ENCODE results near the gene CCL7.

Gene CCL7

GRCh38 chr17:34248511-34249024 is 21.5 kb upstream of the CCL7 start:
- Histone ChIP-seq H3K9ac (ENCODE audit: low read length in 2 of 2) (peak overlapping the region in 1 of 2 donors; percentile 35), H3K4me1 (ENCODE audit: control insufficient read depth, insufficient read depth, low read length) (peaks cover 61% of the 10 kb centered on the region), H3K36me3 (ENCODE audit: control insufficient read depth in 2 of 2, insufficient read depth in 2 of 2, low read length in 2 of 2) (no peaks in the 10 kb centered on the region), H3K4me3 (ENCODE audit: low read length in 2 of 2) (peak overlapping the region in 1 of 2 donors; percentile 47), H3K9me3 (ENCODE audit: control insufficient read depth in 2 of 2, low read length in 2 of 2) (no peaks in the 10 kb centered on the region), H3K27me3 (ENCODE audit: control insufficient read depth in 1 of 2, insufficient read depth in 2 of 2, low read length in 2 of 2) (no peaks in the 10 kb centered on the region), H3K27ac (ENCODE audit: low read length) (peak overlapping the region; percentile 60)

GRCh38 chr17:34249061-34249460 is 21.0 kb upstream of the CCL7 start:
- H3K4me1 ChIP-seq (ENCODE audit: control insufficient read depth, insufficient read depth, low read length) = peaks cover 66% of the 10 kb centered on the region
- H3K9me3 ChIP-seq (ENCODE audit: control insufficient read depth in 2 of 2, low read length in 2 of 2) = no peaks in the 10 kb centered on the region
- peak overlapping the region in 1 of 2 donors; percentile 35 for H3K9ac ChIP-seq (ENCODE audit: low read length in 2 of 2)
- H3K27me3 ChIP-seq (ENCODE audit: control insufficient read depth in 1 of 2, insufficient read depth in 2 of 2, low read length in 2 of 2) = no peaks in the 10 kb centered on the region
- H3K36me3 ChIP-seq (ENCODE audit: control insufficient read depth in 2 of 2, insufficient read depth in 2 of 2, low read length in 2 of 2) = no peaks in the 10 kb centered on the region
- H3K4me3 ChIP-seq (ENCODE audit: low read length in 2 of 2) = no peak overlapping the region
- peak overlapping the region; percentile 60 for H3K27ac ChIP-seq (ENCODE audit: low read length)

- Histone ChIP-seq H3K9ac (ENCODE audit: low read length in 2 of 2) (peak overlapping the region in 1 of 2 donors; percentile 35), H3K9me3 (ENCODE audit: control insufficient read depth in 2 of 2, low read length in 2 of 2) (no peaks in the 10 kb centered on the region), H3K4me1 (ENCODE audit: control insufficient read depth, insufficient read depth, low read length) (peaks cover 70% of the 10 kb centered on the region), H3K27ac (ENCODE audit: low read length) (peak overlapping the region; percentile 60), H3K27me3 (ENCODE audit: control insufficient read depth in 1 of 2, insufficient read depth in 2 of 2, low read length in 2 of 2) (no peaks in the 10 kb centered on the region), H3K4me3 (ENCODE audit: low read length in 2 of 2) (no peak overlapping the region), H3K36me3 (ENCODE audit: control insufficient read depth in 2 of 2, insufficient read depth in 2 of 2, low read length in 2 of 2) (no peaks in the 10 kb centered on the region)
These were observed 20.5 kb upstream of the CCL7 start for GRCh38 chr17:34249478-34249877.

GRCh38 chr17:34251186-34251585 is 18.8 kb upstream of the CCL7 start:
- no peak overlapping the region for H3K27ac ChIP-seq (ENCODE audit: low read length)
- H3K9ac ChIP-seq (ENCODE audit: low read length in 2 of 2) = no peak overlapping the region
- no peaks in the 10 kb centered on the region for H3K36me3 ChIP-seq (ENCODE audit: control insufficient read depth in 2 of 2, insufficient read depth in 2 of 2, low read length in 2 of 2)
- no peak overlapping the region for H3K4me3 ChIP-seq (ENCODE audit: low read length in 2 of 2)
- H3K4me1 ChIP-seq (ENCODE audit: control insufficient read depth, insufficient read depth, low read length) = peaks cover 84% of the 10 kb centered on the region
- H3K9me3 ChIP-seq (ENCODE audit: control insufficient read depth in 2 of 2, low read length in 2 of 2) = no peaks in the 10 kb centered on the region
- H3K27me3 ChIP-seq (ENCODE audit: control insufficient read depth in 1 of 2, insufficient read depth in 2 of 2, low read length in 2 of 2) = no peaks in the 10 kb centered on the region

- peak overlapping the region in 1 of 2 donors; percentile 35 for H3K4me3 ChIP-seq (ENCODE audit: low read length in 2 of 2)
- no peaks in the 10 kb centered on the region for H3K9me3 ChIP-seq (ENCODE audit: control insufficient read depth in 2 of 2, low read length in 2 of 2)
- H3K27ac ChIP-seq (ENCODE audit: low read length) = peak overlapping the region; percentile 75
- no peak overlapping the region for H3K9ac ChIP-seq (ENCODE audit: low read length in 2 of 2)
- H3K36me3 ChIP-seq (ENCODE audit: control insufficient read depth in 2 of 2, insufficient read depth in 2 of 2, low read length in 2 of 2) = no peaks in the 10 kb centered on the region
- H3K27me3 ChIP-seq (ENCODE audit: control insufficient read depth in 1 of 2, insufficient read depth in 2 of 2, low read length in 2 of 2) = no peaks in the 10 kb centered on the region
- peaks cover 88% of the 10 kb centered on the region for H3K4me1 ChIP-seq (ENCODE audit: control insufficient read depth, insufficient read depth, low read length)
These were observed 18.0 kb upstream of the CCL7 start for GRCh38 chr17:34252095-34252443.

GRCh38 chr17:34252444-34253138 is 17.4 kb upstream of the CCL7 start:
- Histone ChIP-seq H3K27ac (ENCODE audit: low read length) (peak overlapping the region; percentile 75), H3K9me3 (ENCODE audit: control insufficient read depth in 2 of 2, low read length in 2 of 2) (no peaks in the 10 kb centered on the region), H3K9ac (ENCODE audit: low read length in 2 of 2) (peak overlapping the region in 1 of 2 donors; percentile 5), H3K4me1 (ENCODE audit: control insufficient read depth, insufficient read depth, low read length) (peaks cover 85% of the 10 kb centered on the region), H3K27me3 (ENCODE audit: control insufficient read depth in 1 of 2, insufficient read depth in 2 of 2, low read length in 2 of 2) (no peaks in the 10 kb centered on the region), H3K36me3 (ENCODE audit: control insufficient read depth in 2 of 2, insufficient read depth in 2 of 2, low read length in 2 of 2) (no peaks in the 10 kb centered on the region), H3K4me3 (ENCODE audit: low read length in 2 of 2) (peak overlapping the region; percentile 0 to 35)

- peak overlapping the region; percentile 75 for H3K27ac ChIP-seq (ENCODE audit: low read length)
- no peaks in the 10 kb centered on the region for H3K27me3 ChIP-seq (ENCODE audit: control insufficient read depth in 1 of 2, insufficient read depth in 2 of 2, low read length in 2 of 2)
- H3K36me3 ChIP-seq (ENCODE audit: control insufficient read depth in 2 of 2, insufficient read depth in 2 of 2, low read length in 2 of 2) = no peaks in the 10 kb centered on the region
- H3K9me3 ChIP-seq (ENCODE audit: control insufficient read depth in 2 of 2, low read length in 2 of 2) = no peaks in the 10 kb centered on the region
- H3K4me3 ChIP-seq (ENCODE audit: low read length in 2 of 2) = peak overlapping the region; percentile 0 to 35
- no peak overlapping the region for H3K9ac ChIP-seq (ENCODE audit: low read length in 2 of 2)
- H3K4me1 ChIP-seq (ENCODE audit: control insufficient read depth, insufficient read depth, low read length) = peaks cover 80% of the 10 kb centered on the region
These were observed 16.9 kb upstream of the CCL7 start for GRCh38 chr17:34253139-34253525.

GRCh38 chr17:34254146-34254545 is 15.9 kb upstream of the CCL7 start:
- Histone ChIP-seq H3K9ac (ENCODE audit: low read length in 2 of 2) (peak overlapping the region in 1 of 2 donors; percentile 56), H3K9me3 (ENCODE audit: control insufficient read depth in 2 of 2, low read length in 2 of 2) (no peaks in the 10 kb centered on the region), H3K27ac (ENCODE audit: low read length) (peak overlapping the region; percentile 75), H3K27me3 (ENCODE audit: control insufficient read depth in 1 of 2, insufficient read depth in 2 of 2, low read length in 2 of 2) (no peaks in the 10 kb centered on the region), H3K4me1 (ENCODE audit: control insufficient read depth, insufficient read depth, low read length) (peaks cover 69% of the 10 kb centered on the region), H3K36me3 (ENCODE audit: control insufficient read depth in 2 of 2, insufficient read depth in 2 of 2, low read length in 2 of 2) (no peaks in the 10 kb centered on the region), H3K4me3 (ENCODE audit: low read length in 2 of 2) (peak overlapping the region; percentile 7 to 75)

GRCh38 chr17:34254651-34255380 is 15.2 kb upstream of the CCL7 start, which contains the start of gene CCL2:
CCL2 (plus strand) TSS chr17:34255285; CDS start chr17:34255350, 65 bp downstream.
- peak within 1 kb of the TSS; percentile 51 to 75 for H3K4me3 ChIP-seq (ENCODE audit: low read length in 2 of 2)
- H3K9me3 ChIP-seq (ENCODE audit: control insufficient read depth in 2 of 2, low read length in 2 of 2) = no peaks in the 10 kb centered on the region
- H3K36me3 ChIP-seq (ENCODE audit: control insufficient read depth in 2 of 2, insufficient read depth in 2 of 2, low read length in 2 of 2) = no peaks in the 10 kb centered on the region
- H3K27me3 ChIP-seq (ENCODE audit: control insufficient read depth in 1 of 2, insufficient read depth in 2 of 2, low read length in 2 of 2) = no peaks in the 10 kb centered on the region
- peak within 1 kb of the TSS; percentile 75 for H3K27ac ChIP-seq (ENCODE audit: low read length)
- H3K4me1 ChIP-seq (ENCODE audit: control insufficient read depth, insufficient read depth, low read length) = peaks cover 63% of the 10 kb centered on the region
- H3K9ac ChIP-seq (ENCODE audit: low read length in 2 of 2) = peak within 1 kb of the TSS; percentile 56 to 72

GRCh38 chr17:34255381-34255732 is 14.7 kb upstream of the CCL7 start:
- Histone ChIP-seq H3K9ac (ENCODE audit: low read length in 2 of 2) (peak overlapping the region; percentile 56 to 72), H3K9me3 (ENCODE audit: control insufficient read depth in 2 of 2, low read length in 2 of 2) (no peaks in the 10 kb centered on the region), H3K4me3 (ENCODE audit: low read length in 2 of 2) (peak overlapping the region; percentile 51 to 75), H3K27ac (ENCODE audit: low read length) (peak overlapping the region; percentile 75), H3K27me3 (ENCODE audit: control insufficient read depth in 1 of 2, insufficient read depth in 2 of 2, low read length in 2 of 2) (no peaks in the 10 kb centered on the region), H3K36me3 (ENCODE audit: control insufficient read depth in 2 of 2, insufficient read depth in 2 of 2, low read length in 2 of 2) (no peaks in the 10 kb centered on the region), H3K4me1 (ENCODE audit: control insufficient read depth, insufficient read depth, low read length) (peaks cover 58% of the 10 kb centered on the region)
